Testis (tissue), 2 donors: Measurements from ENCODE around the gene AVL9.

Experiments used
- CTCF ChIP-seq, 3 experiments: fragments of 450-650 bp in 2 of 3; fragments of 200-600 bp in 1 of 3; sonication (generic) in 1 of 3; IDR thresholded peaks; one replicate each; pipeline ENCODE4 v1.5.1; 2016 to 2019; ENCODE audit warnings: antibody characterized with exemption in 3 of 3, mild to moderate bottlenecking in 2 of 3, moderate library complexity in 1 of 3
- POLR2A ChIP-seq: fragments of 450-650 bp; IDR thresholded peaks from one replicate; pipeline ENCODE4 v1.6.1; 2017; ENCODE audit warnings: antibody characterized with exemption, mild to moderate bottlenecking, moderate library complexity

- no peak for TF ChIP-seq CTCF (IDR thresholded peaks at IDR 0.05)
- no peak for TF ChIP-seq POLR2A
These were observed 44.7 kb downstream of the AVL9 start for GRCh38 chr7:32539919-32540531.
